A549 (cell line): Measurements from ENCODE around the gene NADK.

ENCODE experiments used
- CEBPB ChIP-seq, 2 experiments: fragments of >200 bp in 1 of 2; sonication (Bioruptor Twin) in 1 of 2; formaldehyde crosslinking in 1 of 2; IDR thresholded peaks; 2 replicates each; pipeline ENCODE4 v1.6.1; 2012 to 2016
- CHD2 ChIP-seq: fragments of 150-350 bp; IDR thresholded peaks from 2 replicates; pipeline ENCODE4 v1.6.1; 2014; ENCODE audit warnings: low read length; ENCODE audit not compliant: partially characterized antibody
- CTCF ChIP-seq: fragments of >200 bp; sonication (Bioruptor Twin); formaldehyde crosslinking; IDR thresholded peaks from 3 replicates; pipeline ENCODE4 v1.5.1; 2016
- EHF ChIP-seq: fragments of 250-450 bp; sonication (Bioruptor Pico); IDR thresholded peaks from 2 replicates; pipeline ENCODE4 v1.5.0; 2020; ENCODE audit warnings: mild to moderate bottlenecking
- EP300 ChIP-seq, 2 experiments: fragments of >200 bp; sonication (Bioruptor Twin); formaldehyde crosslinking; IDR thresholded peaks; 2 replicates in 1 of 2; 3 replicates in 1 of 2; pipeline ENCODE4 v1.6.1; 2016 to 2017
- JUN ChIP-seq, 2 experiments: fragments of >200 bp; sonication (Bioruptor Twin); formaldehyde crosslinking; IDR thresholded peaks; 2 replicates in 1 of 2; 3 replicates in 1 of 2; pipeline ENCODE4 v1.6.1; 2016 to 2017
- POLR2A ChIP-seq: IDR thresholded peaks from 2 replicates; pipeline ENCODE4 v1.6.1; 2012; ENCODE audit warnings: mild to moderate bottlenecking, low read length
- POLR2AphosphoS2 ChIP-seq: conservative IDR thresholded peaks from 2 replicates; pipeline ENCODE4 v1.6.1; 2012; ENCODE audit warnings: low read length, improper control_type of control experiment, inconsistent platforms
- RCOR1 ChIP-seq: fragments of 150-350 bp; IDR thresholded peaks from 2 replicates; pipeline ENCODE4 v1.6.1; 2014; ENCODE audit warnings: antibody characterized with exemption, low read length, low read depth
- SMC3 ChIP-seq: fragments of >200 bp; sonication (Bioruptor Twin); formaldehyde crosslinking; IDR thresholded peaks from 3 replicates; pipeline ENCODE4 v1.6.1; 2018; ENCODE audit warnings: inconsistent platforms
- ZNF302 ChIP-seq: fragments of 250-450 bp; sonication (Bioruptor Pico); IDR thresholded peaks from 2 replicates; pipeline ENCODE4 v1.9.0; 2021; ENCODE audit warnings: inconsistent platforms, mild to moderate bottlenecking, moderate library complexity

- no peak for TF ChIP-seq ZNF302
- TF ChIP-seq POLR2A: no peak
- TF ChIP-seq CTCF: no peak
- no peak for TF ChIP-seq CHD2
- TF ChIP-seq CEBPB (IDR thresholded peaks at IDR 0.05): no peak
- TF ChIP-seq POLR2AphosphoS2: no peak
- no peak for TF ChIP-seq RCOR1
- TF ChIP-seq EHF (CRISPR knock-in tag): no peak
- no peak for TF ChIP-seq SMC3
- no peak for TF ChIP-seq EP300 (IDR thresholded peaks at IDR 0.05)
- TF ChIP-seq JUN (IDR thresholded peaks at IDR 0.05): no peak
These were observed 8.8 kb upstream of the NADK start for GRCh38 chr1:1786836-1787605.
